SK-N-SH treated with all-trans-retinoic acid at 6 μM for 48 hours (cell line): ENCODE measurements around the gene COX4I1.

ENCODE experiments used
- ATAC-seq: fragments of 200-7000 bp; cut with Tn5 transposase; 3 replicates; pipeline ENCODE4 v1.9.1; 2020; ENCODE audit warnings: mild to moderate bottlenecking, moderate library complexity
- ARNTL ChIP-seq: fragments of 450-650 bp; formaldehyde crosslinking; IDR thresholded peaks from 2 replicates; pipeline ENCODE4 v1.5.0; 2020; ENCODE audit warnings: low read depth, mild to moderate bottlenecking, moderate library complexity, borderline replicate concordance
- CREB5 ChIP-seq: fragments of 250-450 bp; sonication (Bioruptor Pico); IDR thresholded peaks from 2 replicates; pipeline ENCODE4 v1.5.1; 2020; ENCODE audit warnings: low read depth, mild to moderate bottlenecking, moderate library complexity
- CSDC2 ChIP-seq: fragments of 250-450 bp; sonication (Bioruptor Pico); IDR thresholded peaks from 2 replicates; pipeline ENCODE4 v1.5.0; 2020; ENCODE audit warnings: mild to moderate bottlenecking, moderate library complexity
- CSRNP3 ChIP-seq: fragments of 250-450 bp; sonication (Bioruptor Pico); IDR thresholded peaks from 2 replicates; pipeline ENCODE4 v1.5.1; 2021; ENCODE audit warnings: mild to moderate bottlenecking, moderate library complexity
- ESRRG ChIP-seq: fragments of 250-450 bp; sonication (Bioruptor Pico); IDR thresholded peaks from 2 replicates; pipeline ENCODE4 v1.6.1; 2021; ENCODE audit warnings: mild to moderate bottlenecking
- OSR1 ChIP-seq: fragments of 250-450 bp; sonication (Bioruptor Pico); IDR thresholded peaks from 2 replicates; pipeline ENCODE4 v1.8.0; 2022; ENCODE audit warnings: moderate library complexity, mild to moderate bottlenecking, inconsistent platforms
- PATZ1 ChIP-seq: fragments of 250-450 bp; sonication (Bioruptor Pico); IDR thresholded peaks from 2 replicates; pipeline ENCODE4 v1.8.0; 2020; ENCODE audit warnings: mild to moderate bottlenecking, moderate library complexity, borderline replicate concordance
- POU6F1 ChIP-seq: fragments of 250-450 bp; sonication (Bioruptor Pico); IDR thresholded peaks from 2 replicates; pipeline ENCODE4 v1.8.0; 2021; ENCODE audit warnings: low read depth, mild to moderate bottlenecking, moderate library complexity, borderline replicate concordance
- PPARA ChIP-seq: fragments of 250-450 bp; sonication (Bioruptor Pico); IDR thresholded peaks from 2 replicates; pipeline ENCODE4 v1.5.0; 2020; ENCODE audit warnings: mild to moderate bottlenecking, borderline replicate concordance
- RARB ChIP-seq: fragments of 250-450 bp; sonication (Bioruptor Pico); IDR thresholded peaks from 2 replicates; pipeline ENCODE4 v1.8.0; 2021; ENCODE audit warnings: mild to moderate bottlenecking, moderate library complexity
- SNAI2 ChIP-seq: fragments of 250-450 bp; sonication (Bioruptor Pico); IDR thresholded peaks from 2 replicates; pipeline ENCODE4 v1.5.0; 2020; ENCODE audit warnings: mild to moderate bottlenecking, moderate library complexity
- TCF4 ChIP-seq: fragments of 250-450 bp; sonication (Bioruptor Pico); IDR thresholded peaks from 2 replicates; pipeline ENCODE4 v1.8.0; 2021; ENCODE audit warnings: mild to moderate bottlenecking, moderate library complexity, borderline replicate concordance
- TOX ChIP-seq: fragments of 250-450 bp; sonication (Bioruptor Pico); IDR thresholded peaks from 2 replicates; pipeline ENCODE4 v1.8.0; 2021; ENCODE audit warnings: mild to moderate bottlenecking, moderate library complexity, borderline replicate concordance
- TSHZ2 ChIP-seq: fragments of 250-450 bp; sonication (Bioruptor Pico); IDR thresholded peaks from 2 replicates; pipeline ENCODE4 v1.5.0; 2020; ENCODE audit warnings: mild to moderate bottlenecking, moderate library complexity
- ZFP3 ChIP-seq: fragments of 250-450 bp; sonication (Bioruptor Pico); IDR thresholded peaks from 2 replicates; pipeline ENCODE4 v1.5.0; 2020; ENCODE audit warnings: mild to moderate bottlenecking, moderate library complexity
- ZNF565 ChIP-seq: fragments of 450-650 bp; formaldehyde crosslinking; conservative IDR thresholded peaks from 2 replicates; pipeline ENCODE4 v1.5.0; 2020; ENCODE audit warnings: low read depth, mild to moderate bottlenecking, moderate library complexity
- ZNF70 ChIP-seq: fragments of 450-650 bp; formaldehyde crosslinking; IDR thresholded peaks from 2 replicates; pipeline ENCODE4 v1.5.0; 2020; ENCODE audit warnings: mild to moderate bottlenecking, moderate library complexity
- ZNF8 ChIP-seq: fragments of 450-650 bp; formaldehyde crosslinking; IDR thresholded peaks from 2 replicates; pipeline ENCODE4 v1.5.0; 2020; ENCODE audit warnings: mild to moderate bottlenecking, moderate library complexity

Gene COX4I1

GRCh38 chr16:85808926-85809325, 9.4 kb downstream of the COX4I1 start:
- no peak for ATAC-seq
- TF ChIP-seq ZNF565 (no peak), ZNF70 (CRISPR knock-in tag) (no peak), RARB (no peak), CSDC2 (CRISPR knock-in tag) (no peak), ARNTL (CRISPR knock-in tag) (no peak), ZNF8 (CRISPR knock-in tag) (no peak), CREB5 (no peak), POU6F1 (CRISPR knock-in tag) (no peak), ZFP3 (CRISPR knock-in tag) (no peak), TCF4 (CRISPR knock-in tag) (no peak), PATZ1 (no peak), TOX (CRISPR knock-in tag) (no peak), OSR1 (no peak), CSRNP3 (CRISPR knock-in tag) (no peak), PPARA (CRISPR knock-in tag) (no peak)

- TF ChIP-seq TSHZ2 (no peak), PPARA (CRISPR knock-in tag) (no peak), ESRRG (no peak), SNAI2 (CRISPR knock-in tag) (no peak), ZNF8 (CRISPR knock-in tag) (no peak), CREB5 (no peak), CSRNP3 (CRISPR knock-in tag) (no peak)
- ATAC-seq, result no peak
These were observed 10.2 kb downstream of the COX4I1 start for GRCh38 chr16:85809645-85810044.
